Putamen (tissue), 1 donor: ENCODE data around the gene ARID2.
A peak's percentile ranks its signal among the peaks of the same experiment; 100 is the strongest.

Source experiments
- DNase-seq: peaks from one replicate; pipeline ENCODE4 v3.0.0-alpha.2; 2016; ENCODE audit warnings: low spot score

Gene ARID2

GRCh38 chr12:45720069-45720468, 9.4 kb upstream of the ARID2 start:
- no peak for DNase-seq

GRCh38 chr12:45721369-45721768, 8.1 kb upstream of the ARID2 start:
- no peak for DNase-seq

DNA sequence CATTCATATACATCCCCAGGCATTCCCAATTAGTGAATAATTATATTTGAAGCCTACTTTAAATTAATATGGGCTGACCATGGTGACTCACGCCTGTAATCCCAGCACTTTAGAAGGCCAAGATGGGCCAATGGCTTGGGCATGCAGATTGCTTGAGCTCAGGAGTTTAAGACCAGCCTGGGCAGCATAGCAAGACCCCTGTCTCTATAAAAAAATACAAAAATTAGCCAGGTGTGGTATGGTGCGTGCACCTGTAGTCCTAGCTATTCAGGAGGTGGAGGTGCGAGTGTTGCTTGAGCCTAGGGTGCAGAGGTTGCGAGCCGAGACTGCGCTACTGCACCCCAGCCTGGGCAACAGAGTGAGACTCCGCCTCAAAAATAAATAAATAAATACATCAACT, 7.6 kb upstream of the ARID2 start:
- no peak for DNase-seq

DNA sequence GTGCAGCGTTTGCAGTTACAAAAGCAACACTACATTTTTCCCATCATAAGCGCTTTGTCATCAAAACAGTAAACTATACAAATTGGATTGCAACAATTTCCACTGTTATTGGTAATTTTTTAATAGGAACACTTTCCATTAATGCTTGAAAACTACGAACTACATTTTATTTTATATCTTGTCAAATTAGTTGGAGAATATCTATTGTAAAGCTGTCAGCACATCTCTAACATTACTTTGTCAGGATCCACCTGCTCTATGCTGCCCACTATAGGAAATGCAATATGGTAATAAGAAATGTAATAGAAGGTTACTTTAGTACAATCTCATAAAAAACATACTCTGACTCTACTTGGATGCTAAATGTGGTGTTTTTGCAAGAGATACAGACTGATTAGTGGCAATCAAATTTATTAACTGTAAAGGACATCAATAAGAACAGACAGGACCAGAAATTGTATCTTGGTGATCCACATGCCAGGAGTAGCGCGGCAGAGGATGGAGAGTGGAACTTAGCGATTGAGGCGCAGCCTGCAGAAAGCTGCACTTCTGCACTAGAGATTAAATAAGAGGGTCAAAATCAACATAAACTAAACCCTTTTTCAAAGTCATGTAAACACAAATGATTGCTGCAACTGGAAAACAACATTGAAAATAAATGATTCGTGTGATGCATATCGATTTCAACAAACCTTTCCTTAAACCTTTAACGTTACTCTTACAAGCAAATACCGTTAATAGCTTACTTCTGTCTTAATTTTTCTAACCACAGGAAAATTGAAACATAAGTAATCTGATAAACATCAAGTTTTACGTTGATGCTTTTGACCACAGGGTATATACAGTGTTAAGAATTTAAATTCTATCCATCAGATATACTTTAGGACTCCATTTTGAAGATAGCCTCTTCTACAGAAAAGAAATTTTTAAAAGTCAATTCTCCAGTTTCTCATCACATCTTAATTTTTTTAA, 3.6 kb upstream of the ARID2 start:
- peak; percentile 66 for DNase-seq

DNA sequence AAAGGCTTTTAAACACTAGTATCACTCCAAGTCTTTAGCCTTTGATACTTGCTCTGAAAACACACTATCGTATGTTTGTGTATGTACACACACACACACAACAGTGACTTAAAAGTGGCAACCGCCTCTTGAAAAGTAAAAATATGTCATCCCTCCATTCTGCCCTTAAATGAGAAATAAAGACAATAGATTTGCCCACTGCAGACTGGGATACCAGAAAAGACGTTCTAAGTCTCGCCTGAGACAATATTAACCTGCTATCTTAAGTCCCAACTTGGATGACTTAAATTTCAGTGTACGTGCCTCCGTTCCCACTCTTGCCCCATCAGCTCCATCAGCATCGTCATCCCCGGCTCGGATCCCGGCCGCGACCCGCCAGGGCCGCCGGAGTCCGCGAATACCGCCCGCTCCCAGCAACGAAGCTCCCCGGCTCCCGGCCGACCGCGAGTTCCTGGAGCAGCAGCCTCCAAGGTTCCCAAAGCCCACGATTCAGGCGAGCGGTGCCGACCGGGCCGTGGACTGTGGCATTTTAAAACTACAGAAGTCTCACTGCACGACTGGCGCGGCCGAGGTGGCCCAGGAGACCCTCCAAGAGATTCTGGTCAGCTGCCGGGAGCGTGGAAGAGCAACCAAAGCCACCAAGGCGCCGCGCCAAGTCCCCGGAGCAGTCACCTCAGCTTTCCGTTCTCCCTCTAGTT, 2.8 kb upstream of the ARID2 start:
- no peak for DNase-seq

- peak; percentile 96 for DNase-seq
Observed at GRCh38 chr12:45727301-45727979, 2.1 kb upstream of the ARID2 start.

DNA sequence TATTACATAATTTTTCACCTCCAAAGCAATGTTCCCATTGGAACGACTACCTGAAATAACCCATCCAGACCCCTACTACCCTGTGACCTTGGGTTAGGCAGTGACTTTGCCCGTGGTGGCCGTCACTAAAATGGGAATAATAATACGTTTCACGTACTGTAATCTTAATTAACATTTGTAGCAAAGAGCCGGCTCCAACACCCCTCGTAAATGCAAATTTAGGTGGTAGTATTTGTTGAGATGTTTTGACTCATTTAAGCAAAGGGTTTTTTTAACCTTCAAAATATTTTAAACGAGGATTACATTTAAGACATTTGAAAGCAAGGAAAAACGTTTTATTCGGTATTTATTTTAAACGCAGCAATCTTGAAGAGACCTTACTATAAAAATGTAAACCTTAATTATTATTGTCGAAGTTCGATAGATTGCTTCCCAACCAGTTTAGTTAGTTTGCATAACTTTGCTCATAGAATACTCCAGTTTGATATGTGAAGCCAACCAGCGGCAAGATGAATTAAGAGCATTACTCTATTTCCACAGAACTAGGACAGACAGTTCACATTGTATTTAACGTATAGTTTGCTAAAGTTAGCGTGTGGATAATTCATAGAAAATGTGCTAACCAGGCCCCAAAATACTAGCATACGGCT, 1.4 kb upstream of the ARID2 start:
- no peak for DNase-seq

- DNase-seq = peak; percentile 97
Observed at GRCh38 chr12:45728630-45729232, 775 bp upstream of the ARID2 start.

DNA sequence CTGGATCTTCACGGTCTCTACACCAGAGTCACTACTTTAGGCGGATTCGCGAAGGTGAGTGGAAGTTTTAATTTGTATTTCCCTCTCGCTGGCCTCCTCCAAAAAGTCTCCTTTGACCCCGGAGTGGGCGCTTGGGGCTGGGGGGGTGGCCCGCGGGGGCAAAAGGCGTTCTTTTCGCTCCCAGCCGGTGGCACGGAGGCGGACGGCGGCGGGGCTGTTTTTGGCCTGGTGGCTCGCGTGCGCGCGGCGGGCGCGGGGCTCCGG, 510 bp downstream of the ARID2 start:
- DNase-seq = no peak

DNA sequence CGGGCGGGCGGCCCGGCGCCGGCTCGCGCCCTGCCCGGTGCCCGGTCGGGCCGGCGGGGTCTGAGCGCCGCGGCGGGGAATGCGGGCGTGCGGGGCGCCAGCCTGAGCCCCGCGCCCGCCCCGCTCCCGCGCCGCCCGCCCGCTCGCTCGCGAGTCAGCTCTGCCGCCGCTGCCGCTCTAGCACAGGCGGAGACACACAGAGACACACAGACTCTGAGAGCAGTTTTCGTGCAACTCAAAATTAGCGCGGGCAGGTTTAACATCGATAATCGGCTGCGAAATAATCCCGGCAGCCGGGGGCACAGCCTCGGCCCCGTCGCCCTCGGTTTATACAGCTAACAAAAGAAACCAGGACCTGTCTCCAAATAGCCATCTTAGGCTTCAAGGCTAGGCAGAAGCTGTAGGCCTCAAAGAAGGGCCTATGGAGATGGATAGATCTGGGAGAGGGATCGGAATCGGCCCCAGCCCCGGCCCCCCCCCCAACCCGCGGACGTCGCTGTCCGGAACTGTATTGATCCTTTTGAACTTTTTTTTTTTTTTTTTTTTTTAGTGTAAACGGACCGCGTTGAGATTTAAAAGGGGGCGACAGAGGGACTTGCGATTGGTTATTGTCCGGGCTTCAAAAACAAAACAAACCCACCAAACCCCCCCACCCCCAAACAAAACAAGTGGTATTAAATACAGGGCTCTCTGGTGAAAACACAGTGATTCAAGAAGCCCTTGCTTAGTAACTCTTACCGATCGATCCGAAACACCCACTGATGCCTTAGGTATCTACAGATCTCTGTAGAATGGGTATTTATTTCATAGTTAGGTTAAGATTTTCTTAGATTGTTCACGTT, 1.1 kb downstream of the ARID2 start:
- DNase-seq = peak; percentile 60

DNA sequence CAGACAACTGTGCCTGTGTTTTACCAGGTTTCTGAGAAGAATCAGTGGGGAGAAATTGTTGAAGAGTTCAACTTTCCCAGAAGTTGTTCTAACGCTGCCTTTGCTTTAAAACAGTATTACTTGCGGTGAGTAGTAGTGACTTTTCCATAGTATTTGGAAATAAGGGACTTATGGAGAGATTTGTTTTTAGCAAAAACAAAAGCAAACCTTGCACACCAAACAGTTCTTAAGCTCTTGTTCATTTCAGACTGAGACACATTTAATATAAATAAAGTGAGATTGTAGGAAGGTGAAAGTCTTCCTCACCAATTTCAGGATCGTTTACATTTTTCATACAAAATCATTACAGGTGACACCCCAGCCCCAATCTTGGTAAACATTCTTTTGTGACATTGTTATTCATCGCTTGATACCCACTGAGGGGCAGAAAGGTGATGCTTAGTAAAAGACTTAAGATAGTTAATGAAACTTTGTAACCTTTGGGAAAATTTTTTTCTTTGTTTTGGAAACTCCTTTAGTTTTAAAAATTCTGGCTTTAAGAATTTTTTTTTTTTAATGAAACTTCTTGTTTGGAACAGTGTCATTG, 1.8 kb downstream of the ARID2 start:
- DNase-seq = no peak

GRCh38 chr12:45732250-45732649, 2.7 kb downstream of the ARID2 start:
- DNase-seq = no peak

DNA sequence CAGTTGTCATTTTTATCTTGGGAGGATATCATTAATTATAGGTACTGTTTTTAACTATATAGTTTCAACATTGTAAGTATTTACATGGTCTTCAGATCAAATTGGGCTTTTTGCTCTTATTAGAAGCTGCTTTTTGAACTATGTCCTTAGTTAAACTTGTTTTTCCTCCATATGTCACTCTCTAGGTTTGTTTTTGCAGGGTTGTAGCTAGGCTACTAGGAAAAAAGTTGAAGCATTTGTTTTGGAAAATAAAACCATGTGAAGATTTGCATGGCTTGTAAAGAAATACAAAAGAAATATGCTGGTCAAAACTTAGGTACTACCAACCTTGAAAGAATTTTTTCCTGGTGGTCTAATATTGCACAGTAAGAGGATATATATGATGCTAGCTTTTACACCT, 3.4 kb downstream of the ARID2 start:
- no peak for DNase-seq

DNA sequence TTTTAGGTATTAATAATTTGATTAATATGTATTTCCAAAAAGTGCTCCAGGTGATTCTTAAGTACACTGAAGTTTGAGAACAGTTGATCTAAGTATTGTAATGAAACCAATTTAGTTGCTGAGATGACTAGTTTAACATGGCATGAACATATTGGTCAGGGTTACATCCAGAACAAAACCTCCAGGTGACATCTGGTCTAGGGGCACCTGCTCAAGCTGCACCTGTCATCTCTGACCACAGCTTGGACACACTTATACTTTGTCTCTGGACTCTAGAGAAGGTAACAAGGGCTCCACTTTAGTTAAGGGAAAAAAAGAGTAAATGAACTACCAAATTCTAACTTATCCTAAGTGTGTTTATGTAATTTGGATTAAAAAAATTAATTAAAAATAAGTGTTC, 8.1 kb downstream of the ARID2 start:
- DNase-seq = no peak

- no peak for DNase-seq
Observed at GRCh38 chr12:45742590-45742989, 13.1 kb downstream of the ARID2 start.

DNA sequence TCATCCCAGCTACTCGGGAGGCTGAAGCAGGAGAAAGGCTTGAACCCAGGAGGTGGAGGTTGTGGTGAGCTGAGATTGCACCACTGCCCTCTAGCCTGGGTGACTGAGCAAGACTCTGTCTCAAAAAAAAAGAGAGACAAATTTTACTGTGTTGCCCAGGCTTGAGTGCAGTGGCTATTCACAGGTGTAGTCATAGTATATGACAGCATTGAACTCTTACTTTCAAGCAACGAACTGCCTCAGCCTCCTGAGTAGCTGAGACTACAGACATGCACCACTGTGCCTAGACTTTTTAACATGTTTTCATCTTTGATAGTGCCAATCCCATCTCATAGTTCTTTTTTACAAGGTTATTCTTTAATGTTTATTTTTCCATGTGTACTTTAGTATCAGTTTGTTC, 13.7 kb downstream of the ARID2 start:
- no peak for DNase-seq

- no peak for DNase-seq
Observed at GRCh38 chr12:45745861-45746277, 16.4 kb downstream of the ARID2 start.

DNA sequence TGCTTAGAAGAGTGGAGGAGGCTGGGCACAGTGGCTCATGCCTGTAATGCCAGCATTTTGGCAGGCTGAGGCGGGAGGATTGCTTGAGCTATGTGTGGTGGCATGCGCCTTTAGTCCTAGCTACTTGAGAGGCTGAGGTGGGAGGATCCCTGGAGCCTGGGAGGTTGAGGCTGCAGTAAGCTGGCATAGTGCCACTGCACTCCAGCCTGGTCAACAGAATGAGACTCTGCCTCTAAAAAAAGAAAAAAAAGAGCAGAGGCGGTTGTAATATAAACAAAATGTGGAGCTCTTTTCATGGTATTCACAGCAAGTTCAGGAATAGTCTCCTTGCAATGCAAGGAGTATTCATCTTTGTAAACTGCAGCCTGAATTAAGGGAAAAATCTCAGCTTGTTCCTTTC, 27.2 kb downstream of the ARID2 start:
- no peak for DNase-seq

DNA sequence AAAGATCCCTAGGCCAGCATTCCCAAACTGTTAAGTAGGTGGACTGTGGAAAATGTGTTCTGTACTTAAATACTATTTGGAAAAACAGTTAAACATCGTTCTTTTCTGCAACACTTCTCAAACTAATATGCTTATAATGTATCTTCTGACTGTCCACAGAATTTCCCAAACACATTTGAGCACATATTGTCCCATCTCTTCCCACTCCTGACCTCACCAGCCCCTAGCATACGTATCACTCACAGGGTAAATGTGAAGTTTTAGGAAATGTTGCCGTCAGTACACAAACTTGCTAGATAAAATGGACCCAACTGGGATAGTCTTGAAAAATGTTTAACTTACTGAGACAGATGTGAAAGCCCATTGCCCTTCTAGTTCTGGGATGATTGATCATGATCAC, 27.7 kb downstream of the ARID2 start:
- no peak for DNase-seq

DNA sequence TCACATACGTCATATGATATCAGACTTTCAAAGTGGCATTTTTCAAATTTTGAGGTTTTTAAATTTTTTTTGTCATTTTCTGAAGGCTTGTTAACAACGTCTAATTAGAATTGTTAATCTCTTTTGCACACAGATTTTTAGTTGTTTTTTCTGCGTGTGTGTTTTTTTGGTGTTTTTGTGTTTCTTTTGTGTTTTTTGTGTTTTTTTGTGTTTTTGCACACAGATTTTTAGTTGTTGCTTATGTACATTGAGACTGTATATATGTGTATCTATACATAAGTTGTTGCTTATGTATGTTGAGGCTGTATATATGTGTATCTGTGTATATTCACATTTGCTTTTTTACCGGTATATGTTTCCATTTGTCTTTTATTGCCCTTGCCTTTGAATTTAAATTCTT, 30.8 kb downstream of the ARID2 start:
- DNase-seq = no peak
